GM19324 (cell line): Measurements from ENCODE around the gene PRKG1.
"Not testable (repeated sequence)": the region's sequence is repeated elsewhere in the genome, so short reads cannot be mapped to it uniquely, and the experiment has no call there.

Experiments used
- ATAC-seq: cut with Tn5 transposase; IDR thresholded peaks from one replicate; pipeline ENCODE4 v1.9.1; 2021; ENCODE audit warnings: mild to moderate bottlenecking, moderate library complexity; ENCODE audit not compliant: unreplicated experiment, low FRiP score

The PRKG1 gene

DNA sequence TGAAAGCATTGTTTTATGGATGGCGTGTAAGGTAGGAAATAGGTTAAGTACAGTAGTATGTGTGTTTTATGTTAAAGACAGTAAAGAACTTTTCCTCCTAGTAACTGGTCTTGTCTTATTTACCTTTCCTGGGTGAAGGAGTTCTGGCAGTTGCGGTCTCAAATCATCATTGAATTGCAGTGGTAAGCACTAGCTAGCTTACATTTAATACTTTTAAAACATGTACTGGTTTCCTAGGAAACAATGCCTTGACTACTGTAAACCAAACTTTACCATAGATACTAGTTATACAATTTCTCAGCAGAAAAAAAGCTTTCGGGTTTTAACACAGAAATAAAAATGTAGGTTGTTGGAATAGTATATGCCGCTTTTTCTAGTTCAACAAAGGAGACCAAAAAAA is 37.7 kb downstream of the PRKG1 start:
- ATAC-seq = no peak

- no peak for ATAC-seq
These were observed 38.7 kb downstream of the PRKG1 start for GRCh38 chr10:51113007-51113406.

- no peak for ATAC-seq
These were observed 42.9 kb downstream of the PRKG1 start for GRCh38 chr10:51117053-51117660.

GRCh38 chr10:51117794-51118193 is 43.5 kb downstream of the PRKG1 start:
- no peak for ATAC-seq

DNA sequence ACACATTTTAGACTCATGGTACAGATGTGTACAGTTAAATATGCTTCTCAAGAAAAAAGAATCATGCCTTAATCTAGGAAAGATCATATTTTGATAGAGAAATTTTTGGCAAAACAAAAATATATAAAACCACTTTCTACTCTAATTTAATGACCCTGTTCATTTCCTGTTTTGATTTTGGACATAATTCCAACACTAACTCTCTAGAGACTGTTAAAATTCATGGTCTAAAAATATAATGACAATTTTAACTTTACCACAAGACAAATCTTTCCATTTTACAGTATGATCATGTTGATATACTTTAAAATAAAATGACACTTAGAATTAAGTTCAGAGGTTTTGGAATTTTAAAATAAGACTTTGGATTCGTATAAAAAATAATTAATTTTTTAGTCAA is 45.2 kb downstream of the PRKG1 start:
- no peak for ATAC-seq

- ATAC-seq = no peak
These were observed 47.6 kb downstream of the PRKG1 start for GRCh38 chr10:51121861-51122260.

DNA sequence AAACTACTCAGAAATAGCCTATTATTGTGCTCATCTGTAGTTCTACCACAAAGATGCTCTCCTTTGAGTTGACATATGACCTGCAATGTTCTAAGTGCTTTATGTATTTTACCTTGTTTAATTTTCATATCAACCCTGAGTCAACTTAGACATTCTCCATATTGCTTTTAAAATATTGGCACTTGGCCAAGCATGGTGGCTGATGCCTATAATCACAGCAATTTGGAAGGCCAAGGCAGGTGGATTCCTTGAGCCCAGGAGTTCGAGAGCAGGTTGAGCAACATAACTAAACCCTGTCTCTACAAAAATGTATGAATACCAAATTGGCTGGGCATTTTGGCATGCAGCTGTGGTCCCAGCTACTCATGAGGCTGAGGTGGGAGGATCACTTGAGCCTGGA is 50.6 kb downstream of the PRKG1 start:
- no peak for ATAC-seq

- ATAC-seq = no peak
These were observed 51.2 kb downstream of the PRKG1 start for GRCh38 chr10:51125518-51125917.

GRCh38 chr10:51129946-51130544 is 55.8 kb downstream of the PRKG1 start:
- ATAC-seq = no peak

DNA sequence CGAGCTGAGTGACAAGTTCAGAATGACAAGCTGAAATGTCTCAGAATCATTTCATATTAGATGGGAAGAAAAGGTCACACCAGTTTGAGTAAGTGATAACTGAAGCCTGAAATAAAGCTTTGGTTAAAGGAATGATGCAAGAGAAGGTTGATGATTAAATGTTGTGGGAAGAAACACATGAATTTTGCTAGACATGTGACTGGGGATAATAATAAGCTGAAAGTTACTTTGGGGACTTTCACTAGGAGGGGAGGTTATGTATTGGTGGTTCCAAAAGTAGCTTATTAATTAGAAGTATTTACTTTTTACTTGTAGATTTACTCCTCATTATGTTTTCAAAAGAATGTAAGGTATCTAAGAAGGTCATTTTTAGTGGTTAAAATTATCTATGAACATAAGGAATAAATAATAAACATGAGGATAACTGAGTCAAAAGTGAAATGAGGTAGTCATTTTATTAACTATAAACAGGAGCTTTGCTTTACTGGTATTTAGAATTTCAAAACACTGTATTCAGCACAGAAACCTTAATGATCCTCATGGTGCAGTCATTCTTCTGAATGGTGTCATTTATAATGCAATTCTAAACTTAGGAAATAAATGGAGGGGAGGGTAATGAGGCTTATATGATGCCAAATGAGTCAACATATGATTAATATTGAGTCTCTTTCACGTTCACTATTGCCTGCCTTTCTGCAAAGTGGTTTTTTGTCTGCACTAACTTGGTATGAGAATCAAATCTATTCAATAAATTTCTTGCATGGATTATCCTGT is 63.7 kb downstream of the PRKG1 start:
- no peak for ATAC-seq

- no peak for ATAC-seq
These were observed 64.9 kb downstream of the PRKG1 start for GRCh38 chr10:51139176-51139575.

- no peak for ATAC-seq
These were observed 66.7 kb downstream of the PRKG1 start for GRCh38 chr10:51141010-51141409.

DNA sequence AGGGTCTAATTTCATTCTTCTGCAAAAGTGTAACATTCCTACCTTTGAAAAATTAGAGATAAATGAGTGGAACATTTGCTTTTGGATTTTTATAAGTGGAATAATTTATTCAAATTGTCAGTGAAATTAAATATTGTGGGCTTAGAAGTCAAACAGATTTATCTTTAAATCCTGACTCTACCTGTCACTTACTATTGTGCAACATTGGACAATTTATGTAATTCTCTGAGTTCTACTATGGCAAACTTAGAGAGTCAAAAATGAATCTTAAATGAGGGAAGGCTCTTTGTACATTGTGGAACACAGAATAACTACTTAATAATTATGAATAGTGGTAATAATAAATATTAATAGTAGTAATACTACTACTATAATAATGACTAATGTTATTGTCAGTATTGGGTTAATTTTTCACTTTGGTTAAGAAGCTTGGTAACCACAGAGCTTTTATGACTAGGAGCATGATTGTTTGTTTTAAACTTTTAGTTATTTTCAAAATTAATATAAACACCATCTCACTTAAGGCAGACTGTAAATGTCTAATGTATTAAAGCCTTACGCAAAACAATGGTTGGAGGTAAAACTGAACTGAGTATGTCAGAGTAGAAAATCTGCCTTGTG is 70.0 kb downstream of the PRKG1 start:
- ATAC-seq = no peak

DNA sequence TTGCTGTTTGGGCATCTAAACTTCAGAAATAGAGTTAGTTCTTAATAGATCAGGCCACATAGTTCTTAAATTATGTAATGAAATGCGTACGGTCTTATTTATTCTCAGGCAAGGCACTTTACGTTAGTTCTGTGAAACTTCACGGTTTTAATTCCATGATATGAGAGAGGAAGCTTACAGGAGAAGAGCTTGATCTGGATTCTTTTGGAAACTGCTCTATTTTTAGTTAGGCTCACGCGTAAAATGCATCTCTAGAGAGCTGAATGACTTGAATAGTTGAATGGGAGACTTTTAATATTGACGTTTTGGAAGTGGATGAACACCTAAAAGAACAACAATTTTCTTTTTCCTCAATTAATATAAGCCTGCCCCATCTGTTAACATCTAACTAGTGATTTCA is 71.1 kb downstream of the PRKG1 start:
- ATAC-seq = no peak

- ATAC-seq = no peak
These were observed 73.5 kb downstream of the PRKG1 start for GRCh38 chr10:51147644-51148399.

- ATAC-seq = no peak
These were observed 82.6 kb downstream of the PRKG1 start for GRCh38 chr10:51156926-51157325.

DNA sequence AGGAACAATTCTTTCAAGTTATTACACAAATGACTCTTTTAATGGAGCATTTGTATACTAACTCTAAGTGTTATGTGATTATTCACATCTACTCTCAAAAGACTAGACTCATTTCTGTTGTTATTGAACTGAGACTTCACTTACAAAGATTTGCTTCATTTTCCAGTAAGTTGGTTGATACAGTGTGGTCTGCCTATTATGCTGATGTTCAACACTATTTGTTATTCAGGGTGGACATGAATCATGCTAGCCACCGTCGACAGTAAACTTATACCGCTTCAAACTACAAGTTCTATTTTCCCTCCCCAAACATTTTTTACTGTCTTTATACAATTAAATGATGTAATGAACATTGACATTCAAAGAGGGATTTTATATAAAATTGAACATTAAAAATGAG is 84.5 kb downstream of the PRKG1 start:
- ATAC-seq = no peak

- no peak for ATAC-seq
These were observed 85.6 kb downstream of the PRKG1 start for GRCh38 chr10:51159841-51160240.

DNA sequence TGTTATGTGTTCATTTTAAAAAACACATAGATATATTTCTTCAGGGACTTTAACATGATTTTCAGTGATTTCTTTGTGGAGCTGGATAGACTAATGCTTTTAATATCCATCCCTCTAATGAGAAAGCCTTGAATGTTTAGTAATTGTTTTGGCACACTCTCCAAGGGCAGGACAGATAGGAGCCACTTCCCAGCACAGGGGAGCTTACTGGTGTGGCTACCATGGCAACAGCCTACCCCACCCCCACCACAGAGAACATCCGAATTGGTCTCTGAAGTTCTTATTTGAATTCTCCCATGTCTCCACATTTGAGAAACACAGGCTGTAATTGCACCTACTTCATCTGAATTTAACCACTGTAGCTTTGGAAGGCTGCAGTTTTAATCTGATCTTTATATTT is 87.7 kb downstream of the PRKG1 start:
- no peak for ATAC-seq

DNA sequence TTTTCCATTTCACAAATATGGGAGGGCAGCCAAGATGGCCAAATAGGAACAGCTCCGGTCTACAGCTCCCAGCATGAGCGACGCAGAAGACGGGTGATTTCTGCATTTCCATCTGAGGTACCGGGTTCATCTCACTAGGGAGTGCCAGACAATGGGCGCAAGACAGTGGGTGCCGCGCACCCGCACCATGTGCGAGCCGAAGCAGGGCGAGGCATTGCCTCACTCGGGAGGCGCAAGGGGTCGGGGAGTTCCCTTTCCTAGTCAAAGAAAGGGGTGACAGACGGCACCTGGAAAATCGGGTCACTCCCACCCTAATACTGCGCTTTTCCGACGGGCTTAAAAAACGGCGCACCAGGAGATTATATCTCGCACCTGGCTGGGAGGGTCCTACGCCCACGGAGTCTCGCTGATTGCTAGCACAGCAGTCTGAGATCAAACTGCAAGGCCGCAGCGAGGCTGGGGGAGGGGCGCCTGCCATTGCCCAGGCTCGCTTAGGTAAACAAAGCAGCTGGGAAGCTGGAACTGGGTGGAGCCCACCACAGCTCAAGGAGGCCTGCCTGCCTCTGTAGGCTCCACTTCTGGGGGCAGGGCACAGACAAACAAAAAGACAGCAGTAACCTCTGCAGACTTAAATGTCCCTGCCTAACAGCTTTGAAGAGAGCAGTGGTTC is 89.2 kb downstream of the PRKG1 start:
- not testable (repeated sequence) for ATAC-seq
